CD4-positive, alpha-beta memory T cell (primary cell): ENCODE results near the gene NDNF. TPM values are rescaled to one million over a fixed set of nuclear protein-coding genes. Genes with fewer than 3 reads are reported as not detected.

Source experiments
- polyA plus RNA-seq, 2 donors: library from polyadenylated mRNA; unstranded; fragments of 300-500 nt; fragmentation: Illumina TruSeq; gene quantifications; one replicate each; pipeline ENCODE4 v1.2.3, GENCODE V29; 2021
- total RNA-seq, 2 experiments: library from RNA; stranded (reverse); gene quantifications; one replicate each; pipeline ENCODE4 v1.2.3, GENCODE V29; 2021

NDNF gene
- total and polyA plus RNA-seq, 4 experiments from 2014 or later: not detected

Other genes starting within 250 kb of the NDNF start
- under 1 TPM; 0.28 to 0.84 TPM for gene PRDM5, start 149.8 kb downstream of the NDNF start, total RNA-seq
- under 1 TPM; 0.24 to 0.44 TPM for gene PRDM5, start 149.8 kb downstream of the NDNF start, polyA plus RNA-seq
- under 1 TPM; 0.38 to 0.55 TPM for gene TNIP3, start 91.8 kb upstream of the NDNF start, total RNA-seq
- gene TNIP3, start 91.8 kb upstream of the NDNF start, polyA plus RNA-seq: under 1 TPM; 0.52 to 0.55 TPM